ENCODE data around the gene MEGF11. TPM values are rescaled to one million over a fixed set of nuclear protein-coding genes. Genes with fewer than 3 reads are reported as not detected.

Gene MEGF11
- total RNA-seq, 1 experiment from 2014 or later, result not detected

- H3K4me1 ChIP-seq (replicated peaks; ENCODE audit: insufficient read depth), result peaks cover 52% of the 10 kb centered on the region
- BruUV-seq (replicated peaks), result no TSS peak
- no peak for DNase-seq
- H3F3A ChIP-seq (ENCODE audit: insufficient read depth, low read depth), result peaks cover 42% of the 10 kb centered on the region
- TF ChIP-seq, protein P1, sequence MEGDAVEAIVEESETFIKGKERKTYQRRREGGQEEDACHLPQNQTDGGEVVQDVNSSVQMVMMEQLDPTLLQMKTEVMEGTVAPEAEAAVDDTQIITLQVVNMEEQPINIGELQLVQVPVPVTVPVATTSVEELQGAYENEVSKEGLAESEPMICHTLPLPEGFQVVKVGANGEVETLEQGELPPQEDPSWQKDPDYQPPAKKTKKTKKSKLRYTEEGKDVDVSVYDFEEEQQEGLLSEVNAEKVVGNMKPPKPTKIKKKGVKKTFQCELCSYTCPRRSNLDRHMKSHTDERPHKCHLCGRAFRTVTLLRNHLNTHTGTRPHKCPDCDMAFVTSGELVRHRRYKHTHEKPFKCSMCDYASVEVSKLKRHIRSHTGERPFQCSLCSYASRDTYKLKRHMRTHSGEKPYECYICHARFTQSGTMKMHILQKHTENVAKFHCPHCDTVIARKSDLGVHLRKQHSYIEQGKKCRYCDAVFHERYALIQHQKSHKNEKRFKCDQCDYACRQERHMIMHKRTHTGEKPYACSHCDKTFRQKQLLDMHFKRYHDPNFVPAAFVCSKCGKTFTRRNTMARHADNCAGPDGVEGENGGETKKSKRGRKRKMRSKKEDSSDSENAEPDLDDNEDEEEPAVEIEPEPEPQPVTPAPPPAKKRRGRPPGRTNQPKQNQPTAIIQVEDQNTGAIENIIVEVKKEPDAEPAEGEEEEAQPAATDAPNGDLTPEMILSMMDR (conservative IDR thresholded peaks at IDR 0.05), result no peak
- TF ChIP-seq EZH2 (IDR thresholded peaks at IDR 0.05; ENCODE audit: low read depth), result no peak
- ChIA-PET POLR2A (ENCODE audit: unreplicated experiment) (interaction anchor here (0.5 to 0.6 kb wide), 6 partner anchors 17 to 597 kb away, joined by 3 to 5 read pairs (median 4); no protein-coding TSS in a partner anchor), CTCF (interaction anchor here (0.5 to 1.5 kb wide), 4 partner anchors 14 to 503 kb away, joined by 3 to 7 read pairs (median 6); no protein-coding TSS in a partner anchor)
- no peaks in the 10 kb centered on the region for H3K9me3 ChIP-seq (ENCODE audit: insufficient read depth, low read depth)
- H3K4me2 ChIP-seq, result peak overlapping the region; percentile 53
- H4K20me1 ChIP-seq (ENCODE audit: insufficient read depth), result no peaks in the 10 kb centered on the region
- no peak overlapping the region for H2AFZ ChIP-seq
- H3K9me2 ChIP-seq (ENCODE audit: insufficient read depth), result no peaks in the 10 kb centered on the region
- H3K27ac ChIP-seq, result peak overlapping the region; percentile 62
- H3K4me3 ChIP-seq, result no peak overlapping the region
- 0 out of 2 replicates have a peak, but pooled peaks cover 3% of the 10 kb centered on the region for H3K36me3 ChIP-seq (ENCODE audit: low read depth)
- no peaks in the 10 kb centered on the region for H3K27me3 ChIP-seq (ENCODE audit: insufficient read depth, low read depth)
- intact Hi-C loops (cut with micrococcal nuclease; ENCODE audit: unreplicated experiment), result loop anchor here (5.0 to 10.0 kb wide), 2 partner anchors 390 to 603 kb away; partner anchors contain the start of genes DIS3L, RPL4 and ZWILCH
- peaks cover 3% of the 10 kb centered on the region; the same call in 1 of the 2 replicates for H3K79me2 ChIP-seq (ENCODE audit: low read depth)
These were observed 351.7 kb downstream of the MEGF11 start for GRCh38 chr15:65901836-65902235.

DNA sequence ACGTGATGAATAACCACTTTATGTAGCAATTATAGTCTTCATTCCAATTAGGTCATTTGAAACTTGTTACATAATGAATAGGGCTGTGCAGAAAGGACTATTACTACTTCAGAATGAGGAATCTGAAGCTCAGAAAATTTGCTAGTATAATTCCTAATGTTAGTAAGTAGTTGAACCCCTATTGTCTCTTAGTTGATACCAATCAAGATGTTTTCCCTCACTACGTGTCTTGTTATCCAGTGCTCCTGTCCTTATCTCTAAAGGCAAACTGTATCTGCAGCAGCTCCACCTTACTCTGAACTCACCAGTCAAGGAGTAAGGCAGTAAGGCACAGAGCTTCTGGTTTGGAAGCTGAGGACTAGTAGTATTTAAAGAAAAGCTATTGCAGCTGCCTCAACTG is 352.2 kb downstream of the MEGF11 start:
- H3K4me1 ChIP-seq (replicated peaks; ENCODE audit: insufficient read depth), result peaks cover 47% of the 10 kb centered on the region
- H3K27ac ChIP-seq, result peak overlapping the region; percentile 62
- H3K27me3 ChIP-seq (ENCODE audit: insufficient read depth, low read depth), result no peaks in the 10 kb centered on the region
- H3K4me2 ChIP-seq, result peak overlapping the region; percentile 53
- POLR2A ChIA-PET (ENCODE audit: unreplicated experiment), result interaction anchor here (0.6 kb wide), 2 partner anchors 176 to 598 kb away, joined by 3 to 5 read pairs; no protein-coding TSS in a partner anchor
- peaks cover 38% of the 10 kb centered on the region for H3F3A ChIP-seq (ENCODE audit: insufficient read depth, low read depth)
- H3K4me3 ChIP-seq, result no peak overlapping the region
- no peaks in the 10 kb centered on the region for H4K20me1 ChIP-seq (ENCODE audit: insufficient read depth)
- no peaks in the 10 kb centered on the region for H3K9me3 ChIP-seq (ENCODE audit: insufficient read depth, low read depth)
- TF ChIP-seq EZH2 (IDR thresholded peaks at IDR 0.05; ENCODE audit: low read depth), result no peak
- TF ChIP-seq, protein P1 (conservative IDR thresholded peaks at IDR 0.05), result no peak
- no peak for DNase-seq
- 0 out of 2 replicates have a peak, but pooled peaks cover 3% of the 10 kb centered on the region for H3K36me3 ChIP-seq (ENCODE audit: low read depth)
- H2AFZ ChIP-seq, result no peak overlapping the region
- CTCF ChIA-PET, result interaction anchor here (1.5 kb wide), 1 partner anchor 15 kb away, joined by 7 read pairs; no protein-coding TSS in a partner anchor
- no TSS peak for BruUV-seq (replicated peaks)
- no peaks in the 10 kb centered on the region for H3K9me2 ChIP-seq (ENCODE audit: insufficient read depth)
- peaks cover 3% of the 10 kb centered on the region; the same call in 1 of the 2 replicates for H3K79me2 ChIP-seq (ENCODE audit: low read depth)
- intact Hi-C loops (cut with micrococcal nuclease; ENCODE audit: unreplicated experiment), result loop anchor here (5.0 to 10.0 kb wide), 2 partner anchors 391 to 603 kb away; partner anchors contain the start of genes DIS3L, RPL4 and ZWILCH

GRCh38 chr15:65900488-65900887 is 353.1 kb downstream of the MEGF11 start:
- no TSS peak for BruUV-seq (replicated peaks)
- ChIA-PET POLR2A (ENCODE audit: unreplicated experiment) (no interaction called here), CTCF (no interaction called here)
- Histone ChIP-seq H3K27me3 (ENCODE audit: insufficient read depth, low read depth) (no peaks in the 10 kb centered on the region), H3F3A (ENCODE audit: insufficient read depth, low read depth) (peaks cover 30% of the 10 kb centered on the region), H3K27ac (0 out of 2 replicates have a peak overlapping the region, but pooled peaks have one; percentile 19), H4K20me1 (ENCODE audit: insufficient read depth) (no peaks in the 10 kb centered on the region), H3K9me3 (ENCODE audit: insufficient read depth, low read depth) (no peaks in the 10 kb centered on the region), H3K36me3 (ENCODE audit: low read depth) (0 out of 2 replicates have a peak, but pooled peaks cover 3% of the 10 kb centered on the region), H3K4me3 (no peak overlapping the region), H3K79me2 (ENCODE audit: low read depth) (peaks cover 3% of the 10 kb centered on the region; the same call in 1 of the 2 replicates), H3K9me2 (ENCODE audit: insufficient read depth) (no peaks in the 10 kb centered on the region), H3K4me1 (replicated peaks; ENCODE audit: insufficient read depth) (peaks cover 39% of the 10 kb centered on the region), H3K4me2 (no peak overlapping the region), H2AFZ (no peak overlapping the region)
- intact Hi-C loops (cut with micrococcal nuclease; ENCODE audit: unreplicated experiment), result loop anchor here (5.0 to 10.0 kb wide), 2 partner anchors 392 to 604 kb away; partner anchors contain the start of genes DIS3L, RPL4 and ZWILCH
- DNase-seq, result no peak
- TF ChIP-seq, protein P1 (conservative IDR thresholded peaks at IDR 0.05), result no peak
- no peak for TF ChIP-seq EZH2 (IDR thresholded peaks at IDR 0.05; ENCODE audit: low read depth)
